Measurements from ENCODE around the gene NPW.

DNA sequence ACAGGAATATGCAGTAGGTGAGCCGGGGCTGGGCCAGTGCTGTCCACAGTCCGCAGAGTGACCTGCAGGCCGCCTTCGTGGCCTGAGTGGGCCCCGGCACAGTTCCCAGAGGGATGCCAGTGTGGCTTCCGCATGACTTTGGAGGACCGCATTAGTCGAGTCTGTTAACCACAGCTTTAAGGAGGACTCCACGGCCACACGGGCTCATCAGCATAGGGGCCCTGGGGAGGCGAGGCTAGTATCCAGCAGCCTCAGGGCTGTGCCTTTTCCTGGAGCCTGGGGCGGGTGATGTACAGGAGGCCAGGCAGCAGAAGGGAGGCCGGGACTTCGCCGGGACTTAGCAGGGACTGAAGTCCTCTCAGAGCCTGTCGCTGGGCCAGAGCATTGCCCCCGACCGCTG is 41.4 kb downstream of the NPW start:
- no peak for TF ChIP-seq CTCF (conservative IDR thresholded peaks at IDR 0.05 in 1 of 2, IDR thresholded peaks at IDR 0.05 in 1 of 2; ENCODE audit: low read depth in 1 of 2, low read length in 2 of 2)
- no peak for TF ChIP-seq EZH2 (IDR thresholded peaks at IDR 0.05; ENCODE audit: low read length, missing control alignments)
